Kidney epithelial cell (primary cell): Measurements from ENCODE around the gene VPS25. TPM values are rescaled to one million over a fixed set of nuclear protein-coding genes. Genes with fewer than 3 reads are reported as not detected.
"Not testable (repeated sequence)": the region's sequence is repeated elsewhere in the genome, so short reads cannot be mapped to it uniquely, and the experiment has no call there.

Experiments
- DNase-seq: peaks from one replicate; pipeline ENCODE4 v3.0.0-alpha.2; 2010; ENCODE audit warnings: low read depth
- H3K27me3 ChIP-seq: 2 replicates; pipeline ENCODE4 v1.6.0; 2011; ENCODE audit warnings: low read length; ENCODE audit not compliant: control insufficient read depth, insufficient read depth
- H3K36me3 ChIP-seq: 2 replicates; pipeline ENCODE4 v1.5.1; 2011; ENCODE audit warnings: low read length; ENCODE audit not compliant: control insufficient read depth, insufficient read depth
- H3K4me3 ChIP-seq: 2 replicates; pipeline ENCODE4 v1.5.1; 2011; ENCODE audit warnings: low read depth, mild to moderate bottlenecking, control low read depth, low read length
- CTCF ChIP-seq: IDR thresholded peaks from 2 replicates; pipeline ENCODE4 v1.5.1; 2011; ENCODE audit warnings: mild to moderate bottlenecking, moderate library complexity, low read length, control low read depth, inconsistent platforms; ENCODE audit not compliant: insufficient read depth, poor library complexity, severe bottlenecking
- total RNA-seq: library from RNA; depleted of rRNA; stranded (reverse); fragments of >200 nt; gene quantifications from 2 replicates; pipeline ENCODE4 v1.2.3, GENCODE V29; 2015

The VPS25 gene
- total RNA-seq, result 131 and 144 TPM in 2 replicates

- peaks cover 3% of the 10 kb centered on the region for H3K36me3 ChIP-seq
These were observed at the start of gene VPS25 for GRCh38 chr17:42773290-42774035. TSS of gene VPS25 (plus strand) at chr17:42773449. CDS start at chr17:42773476, 27 bp downstream.

DNA sequence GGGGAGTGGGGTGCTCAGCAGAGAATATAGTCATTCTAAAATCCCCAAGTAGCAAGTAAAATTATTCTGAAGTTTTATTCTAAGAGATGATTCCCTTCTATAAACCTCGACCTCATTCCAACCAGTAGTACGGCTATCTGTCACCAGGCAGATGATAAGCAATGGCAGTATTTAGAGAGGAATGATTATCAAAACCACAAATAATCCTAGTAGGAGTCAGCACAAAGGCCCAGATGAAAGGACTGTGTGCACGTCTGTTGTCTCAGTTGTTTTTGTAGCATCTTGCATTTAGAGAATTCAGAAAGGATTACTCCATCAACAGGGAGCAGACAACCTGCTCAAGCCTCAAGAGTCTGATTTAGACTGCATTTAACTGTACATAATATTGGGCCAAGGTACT is 49.6 kb upstream of the VPS25 start:
- TF ChIP-seq CTCF, result no peak
- Histone ChIP-seq H3K4me3 (no peak overlapping the region), H3K36me3 (peaks cover 2% of the 10 kb centered on the region), H3K27me3 (no peaks in the 10 kb centered on the region)
- no peak for DNase-seq

More at GRCh38 chr17:42773290-42774035, at the start of gene VPS25:
- peak; percentile 20 for TF ChIP-seq CTCF
- Histone ChIP-seq H3K27me3 (no peaks in the 10 kb centered on the region), H3K4me3 (peak within 1 kb of the TSS; percentile 69)
- no peak for DNase-seq

- DNase-seq, result no peak
- no peak for TF ChIP-seq CTCF
- Histone ChIP-seq H3K36me3 (peaks cover under 1% of the 10 kb centered on the region), H3K4me3 (no peak overlapping the region), H3K27me3 (no peaks in the 10 kb centered on the region)
These were observed 48.1 kb upstream of the VPS25 start for GRCh38 chr17:42725143-42725542.

DNA sequence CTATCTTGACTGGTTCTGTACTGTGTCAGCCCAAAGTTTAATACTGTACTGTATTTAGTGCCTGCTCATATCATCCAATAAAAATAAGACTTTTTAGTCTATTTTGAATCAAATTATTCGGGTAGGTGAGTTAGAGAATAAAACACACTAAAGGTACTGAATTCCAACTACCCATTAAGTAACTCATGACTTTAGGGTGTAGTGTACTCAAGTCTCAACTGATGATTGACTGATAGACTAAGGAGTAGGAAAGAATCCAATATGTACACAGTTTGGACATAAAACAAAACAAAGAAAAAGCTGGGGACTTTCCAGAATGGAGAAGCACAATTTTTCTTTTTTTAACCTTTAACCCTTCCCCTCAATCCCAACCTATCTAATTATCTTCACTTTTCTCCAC is 32.5 kb upstream of the VPS25 start:
- TF ChIP-seq CTCF, result no peak
- Histone ChIP-seq H3K4me3 (no peak overlapping the region), H3K27me3 (no peaks in the 10 kb centered on the region), H3K36me3 (no peaks in the 10 kb centered on the region)
- no peak for DNase-seq

DNA sequence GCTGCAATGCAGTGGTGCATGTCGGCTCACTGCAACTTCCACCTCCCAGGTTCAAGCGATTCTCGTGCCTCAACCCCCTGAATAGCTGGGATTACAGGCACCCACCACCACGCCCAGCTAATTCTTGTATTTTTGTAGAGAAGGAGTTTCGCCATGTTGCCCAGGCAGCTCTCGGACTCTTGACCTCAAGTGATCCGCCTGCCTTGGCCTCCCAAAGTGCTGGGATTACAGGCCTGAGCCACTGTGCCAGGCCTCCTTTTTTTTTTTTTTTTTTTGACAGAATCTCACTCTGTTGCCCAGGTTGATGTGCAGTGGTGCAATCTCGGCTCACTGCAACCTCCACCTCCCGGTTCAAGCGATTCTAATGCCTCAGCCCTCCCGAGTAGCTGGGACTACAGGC is 30.3 kb upstream of the VPS25 start:
- H3K4me3 ChIP-seq, H3K36me3 ChIP-seq, DNase-seq, H3K27me3 ChIP-seq: not testable (repeated sequence)

- peak; percentile 4 for DNase-seq
- peak; percentile 4 for TF ChIP-seq CTCF
- H3K27me3 ChIP-seq, result no peaks in the 10 kb centered on the region
- no peaks in the 10 kb centered on the region for H3K36me3 ChIP-seq
- H3K4me3 ChIP-seq, result peak overlapping the region; percentile 67
These were observed 29.5 kb upstream of the VPS25 start for GRCh38 chr17:42743595-42744282.
